Measurements from ENCODE around the gene PRKG1. TPM values are rescaled to one million over a fixed set of nuclear protein-coding genes. Genes with fewer than 3 reads are reported as not detected.

The PRKG1 gene
- total RNA-seq, 1 experiment from 2014 or later, result 10.4 TPM

GRCh38 chr10:51709324-51709972 lies 635.2 kb downstream of the PRKG1 start:
- Mint-ChIP-seq H3K27ac (peak overlapping the region in 1 of 3 experiments; percentile 82; a peak in 3 of 7 replicates), H3K9me3 (no peaks in the 10 kb centered on the region), H3K36me3 (ENCODE audit: insufficient read depth in 1 of 3, low read depth in 3 of 3) (no peaks in the 10 kb centered on the region), H3K27me3 (ENCODE audit: low read depth) (no peaks in the 10 kb centered on the region), H3K4me3 (no peak overlapping the region), H3K4me1 (peaks cover 7 to 11% of the 10 kb centered on the region in 2 experiments)
- H4K8ac ChIP-seq (replicated peaks; ENCODE audit: insufficient read length, low read depth, low read length), result no peak overlapping the region
- H2BK20ac ChIP-seq (ENCODE audit: low read depth, low read length, poor library complexity, severe bottlenecking), result no peak overlapping the region
- no peak overlapping the region for H4K91ac ChIP-seq (ENCODE audit: insufficient read length, low read depth, low read length)
- no peak overlapping the region for H3K4me2 ChIP-seq (ENCODE audit: insufficient read depth, insufficient read length, low read length)
- no peaks in the 10 kb centered on the region for H3K27me3 ChIP-seq (ENCODE audit: insufficient read depth, low read length)
- H3K23ac ChIP-seq (ENCODE audit: insufficient read length, low read depth, low read length), result no peak overlapping the region
- H3T11ph ChIP-seq (ENCODE audit: low read length), result no peak overlapping the region
- no peak overlapping the region for H2AK5ac ChIP-seq (ENCODE audit: insufficient read length, low read length)
- DNase-seq, result no peak
- H2AFZ ChIP-seq (ENCODE audit: low read length), result no peak overlapping the region
- H3K4ac ChIP-seq (ENCODE audit: low read depth, low read length), result no peak overlapping the region
- H2BK120ac ChIP-seq (ENCODE audit: low read depth, low read length, poor library complexity, severe bottlenecking), result no peak overlapping the region
- H3K79me2 ChIP-seq (ENCODE audit: insufficient read depth, low read length), result no peaks in the 10 kb centered on the region
- no peak overlapping the region for H2BK12ac ChIP-seq (ENCODE audit: insufficient read length, low read depth, low read length)
- H3K56ac ChIP-seq (ENCODE audit: insufficient read length, low read depth, low read length), result no peak overlapping the region
- no peak overlapping the region for H4K5ac ChIP-seq (ENCODE audit: insufficient read length, low read depth, low read length)
- H2BK5ac ChIP-seq (ENCODE audit: insufficient read length, low read length), result no peak overlapping the region
- TF ChIP-seq, protein P1, sequence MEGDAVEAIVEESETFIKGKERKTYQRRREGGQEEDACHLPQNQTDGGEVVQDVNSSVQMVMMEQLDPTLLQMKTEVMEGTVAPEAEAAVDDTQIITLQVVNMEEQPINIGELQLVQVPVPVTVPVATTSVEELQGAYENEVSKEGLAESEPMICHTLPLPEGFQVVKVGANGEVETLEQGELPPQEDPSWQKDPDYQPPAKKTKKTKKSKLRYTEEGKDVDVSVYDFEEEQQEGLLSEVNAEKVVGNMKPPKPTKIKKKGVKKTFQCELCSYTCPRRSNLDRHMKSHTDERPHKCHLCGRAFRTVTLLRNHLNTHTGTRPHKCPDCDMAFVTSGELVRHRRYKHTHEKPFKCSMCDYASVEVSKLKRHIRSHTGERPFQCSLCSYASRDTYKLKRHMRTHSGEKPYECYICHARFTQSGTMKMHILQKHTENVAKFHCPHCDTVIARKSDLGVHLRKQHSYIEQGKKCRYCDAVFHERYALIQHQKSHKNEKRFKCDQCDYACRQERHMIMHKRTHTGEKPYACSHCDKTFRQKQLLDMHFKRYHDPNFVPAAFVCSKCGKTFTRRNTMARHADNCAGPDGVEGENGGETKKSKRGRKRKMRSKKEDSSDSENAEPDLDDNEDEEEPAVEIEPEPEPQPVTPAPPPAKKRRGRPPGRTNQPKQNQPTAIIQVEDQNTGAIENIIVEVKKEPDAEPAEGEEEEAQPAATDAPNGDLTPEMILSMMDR (conservative IDR thresholded peaks at IDR 0.05), result no peak
- no peak overlapping the region for H3K18ac ChIP-seq (ENCODE audit: insufficient read length, low read depth, low read length)
- no peaks in the 10 kb centered on the region for H4K20me1 ChIP-seq (ENCODE audit: control insufficient read depth, insufficient read depth, insufficient read length)
- H3K4me1 ChIP-seq (ENCODE audit: insufficient read depth, low read length), result peaks cover 3% of the 10 kb centered on the region; the same call in 1 of the 2 replicates
- no peaks in the 10 kb centered on the region for H3K9me3 ChIP-seq (ENCODE audit: control insufficient read depth, low read depth, low read length)
- H3K23me2 ChIP-seq (ENCODE audit: insufficient read length, low read depth, low read length, poor library complexity, severe bottlenecking), result no peaks in the 10 kb centered on the region
- no peak overlapping the region for H3K14ac ChIP-seq (ENCODE audit: insufficient read depth, low read length)
- no peak overlapping the region for H3K27ac ChIP-seq (ENCODE audit: insufficient read length, low read depth, low read length)
- H3K9ac ChIP-seq (ENCODE audit: extremely low read depth, insufficient read length, low read length), result no peak overlapping the region
- no peaks in the 10 kb centered on the region for H3K79me1 ChIP-seq (ENCODE audit: insufficient read depth, low read depth, low read length, poor library complexity, severe bottlenecking)
- no peak overlapping the region for H2BK15ac ChIP-seq (ENCODE audit: low read depth, low read length)
- WGBS (ENCODE audit: extremely low coverage, insufficient read length, low lambda C conversion rate), result no CpG with 5 or more reads among the region's 2 CpGs

Data from H9 (cell line).